IMR-90 (cell line): ENCODE data around the gene BACH1. TPM values are rescaled to one million over a fixed set of nuclear protein-coding genes. Genes with fewer than 3 reads are reported as not detected.

Experiments
- polyA plus RNA-seq, 3 experiments: library from polyadenylated mRNA; depleted of rRNA; stranded (reverse); fragments of >200 nt; gene quantifications; 2 replicates each; pipeline ENCODE4 v1.2.3, GENCODE V29; 2012; ENCODE audit warnings: low replicate concordance in 1 of 3
- total RNA-seq: library from RNA; depleted of rRNA; stranded (reverse); fragments of >200 nt; gene quantifications from 2 replicates; pipeline ENCODE4 v1.2.3, GENCODE V29; 2012
- TF ChIP-seq, protein P1 (sequence below): conservative IDR thresholded peaks from 2 replicates; pipeline ENCODE4 v1.5.1; 2012; ENCODE audit warnings: mild to moderate bottlenecking, low read depth, low read length, improper control_type of control experiment

Gene BACH1
- total and polyA plus RNA-seq, 2 of the 4 experiments (the other 2 are of a cell fraction), result 23.1 to 108 TPM

DNA sequence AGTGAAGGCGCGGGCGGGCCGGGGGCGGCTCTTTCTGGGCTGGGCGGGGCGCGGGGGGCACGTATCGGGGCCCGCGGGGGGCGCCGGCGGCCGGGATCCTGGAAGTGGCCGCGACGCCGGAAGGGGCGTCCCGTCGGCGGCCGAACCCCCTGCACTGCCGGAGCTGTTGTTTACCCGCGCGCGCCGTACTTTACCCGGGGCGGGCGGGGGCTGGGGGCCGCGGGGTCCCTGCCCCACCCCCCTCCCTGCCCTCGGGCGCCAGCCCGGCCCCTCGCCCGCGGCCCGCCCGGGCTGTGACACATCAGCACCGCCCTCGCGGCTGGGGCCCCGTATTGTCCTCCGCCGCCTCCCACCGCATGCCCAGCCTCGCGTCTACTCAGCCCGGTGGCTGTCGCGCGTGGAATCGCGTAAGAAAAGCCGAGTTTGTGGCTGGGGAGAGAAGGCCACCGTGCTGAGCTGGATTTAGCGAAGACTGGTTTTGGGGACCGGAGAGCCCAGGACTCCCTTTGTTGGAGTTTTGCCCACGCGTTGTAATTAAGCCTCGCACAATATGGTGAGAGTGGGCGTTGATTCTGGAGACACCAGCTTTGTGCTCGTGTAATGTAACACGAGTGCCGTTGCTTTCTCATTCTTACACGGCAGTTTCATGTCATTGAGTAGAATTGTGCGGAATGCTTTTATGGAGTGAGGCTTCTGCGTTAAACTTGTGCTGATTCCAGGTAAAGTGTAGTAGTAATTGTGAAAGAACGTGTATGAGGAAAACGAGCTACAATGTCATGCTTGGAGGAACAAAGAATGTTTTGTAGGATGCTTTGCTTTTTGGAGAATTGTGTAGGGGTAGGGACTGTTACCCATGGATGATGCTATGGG, 559 bp downstream of the BACH1 start (continued):
- TF ChIP-seq, protein P1, sequence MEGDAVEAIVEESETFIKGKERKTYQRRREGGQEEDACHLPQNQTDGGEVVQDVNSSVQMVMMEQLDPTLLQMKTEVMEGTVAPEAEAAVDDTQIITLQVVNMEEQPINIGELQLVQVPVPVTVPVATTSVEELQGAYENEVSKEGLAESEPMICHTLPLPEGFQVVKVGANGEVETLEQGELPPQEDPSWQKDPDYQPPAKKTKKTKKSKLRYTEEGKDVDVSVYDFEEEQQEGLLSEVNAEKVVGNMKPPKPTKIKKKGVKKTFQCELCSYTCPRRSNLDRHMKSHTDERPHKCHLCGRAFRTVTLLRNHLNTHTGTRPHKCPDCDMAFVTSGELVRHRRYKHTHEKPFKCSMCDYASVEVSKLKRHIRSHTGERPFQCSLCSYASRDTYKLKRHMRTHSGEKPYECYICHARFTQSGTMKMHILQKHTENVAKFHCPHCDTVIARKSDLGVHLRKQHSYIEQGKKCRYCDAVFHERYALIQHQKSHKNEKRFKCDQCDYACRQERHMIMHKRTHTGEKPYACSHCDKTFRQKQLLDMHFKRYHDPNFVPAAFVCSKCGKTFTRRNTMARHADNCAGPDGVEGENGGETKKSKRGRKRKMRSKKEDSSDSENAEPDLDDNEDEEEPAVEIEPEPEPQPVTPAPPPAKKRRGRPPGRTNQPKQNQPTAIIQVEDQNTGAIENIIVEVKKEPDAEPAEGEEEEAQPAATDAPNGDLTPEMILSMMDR, result no peak
